Kidney epithelial cell (primary cell): ENCODE measurements around the gene ALS2. TPM values are rescaled to one million over a fixed set of nuclear protein-coding genes. Genes with fewer than 3 reads are reported as not detected.

Experiments
- DNase-seq: peaks from one replicate; pipeline ENCODE4 v3.0.0-alpha.2; 2010; ENCODE audit warnings: low read depth
- H3K27me3 ChIP-seq: 2 replicates; pipeline ENCODE4 v1.6.0; 2011; ENCODE audit warnings: low read length; ENCODE audit not compliant: control insufficient read depth, insufficient read depth
- H3K36me3 ChIP-seq: 2 replicates; pipeline ENCODE4 v1.5.1; 2011; ENCODE audit warnings: low read length; ENCODE audit not compliant: control insufficient read depth, insufficient read depth
- H3K4me3 ChIP-seq: 2 replicates; pipeline ENCODE4 v1.5.1; 2011; ENCODE audit warnings: low read depth, mild to moderate bottlenecking, control low read depth, low read length
- CTCF ChIP-seq: IDR thresholded peaks from 2 replicates; pipeline ENCODE4 v1.5.1; 2011; ENCODE audit warnings: mild to moderate bottlenecking, moderate library complexity, low read length, control low read depth, inconsistent platforms; ENCODE audit not compliant: insufficient read depth, poor library complexity, severe bottlenecking
- total RNA-seq: library from RNA; depleted of rRNA; stranded (reverse); fragments of >200 nt; gene quantifications from 2 replicates; pipeline ENCODE4 v1.2.3, GENCODE V29; 2015

Gene ALS2
- total RNA-seq, 1 donor from 2014 or later: 25.6 TPM

GRCh38 chr2:201654616-201655384 is 125.9 kb downstream of the ALS2 start:
- no peak overlapping the region for H3K4me3 ChIP-seq
- no peak for DNase-seq
- no peak for TF ChIP-seq CTCF
- no peaks in the 10 kb centered on the region for H3K36me3 ChIP-seq
- no peaks in the 10 kb centered on the region for H3K27me3 ChIP-seq

- no peak for TF ChIP-seq CTCF
These were observed 127.5 kb downstream of the ALS2 start for GRCh38 chr2:201653221-201653620.

More at GRCh38 chr2:201653221-201653620, 127.5 kb downstream of the ALS2 start:
- no peaks in the 10 kb centered on the region for H3K36me3 ChIP-seq
- no peak for DNase-seq
- H3K27me3 ChIP-seq: no peaks in the 10 kb centered on the region
- H3K4me3 ChIP-seq: no peak overlapping the region

Other genes starting within 250 kb of the ALS2 start
- 24.4 and 34.5 TPM in 2 replicates for gene TMEM237, start 137.4 kb downstream of the ALS2 start, total RNA-seq
- gene MPP4, start 82.3 kb downstream of the ALS2 start, total RNA-seq: 0.21 TPM in 1 of 2 replicates, not detected in the other
- gene CDK15, start 25.6 kb upstream of the ALS2 start, total RNA-seq: 0.21 TPM in 2 replicates